ENCODE data around the gene ERBB2.

Gene ERBB2

DNA sequence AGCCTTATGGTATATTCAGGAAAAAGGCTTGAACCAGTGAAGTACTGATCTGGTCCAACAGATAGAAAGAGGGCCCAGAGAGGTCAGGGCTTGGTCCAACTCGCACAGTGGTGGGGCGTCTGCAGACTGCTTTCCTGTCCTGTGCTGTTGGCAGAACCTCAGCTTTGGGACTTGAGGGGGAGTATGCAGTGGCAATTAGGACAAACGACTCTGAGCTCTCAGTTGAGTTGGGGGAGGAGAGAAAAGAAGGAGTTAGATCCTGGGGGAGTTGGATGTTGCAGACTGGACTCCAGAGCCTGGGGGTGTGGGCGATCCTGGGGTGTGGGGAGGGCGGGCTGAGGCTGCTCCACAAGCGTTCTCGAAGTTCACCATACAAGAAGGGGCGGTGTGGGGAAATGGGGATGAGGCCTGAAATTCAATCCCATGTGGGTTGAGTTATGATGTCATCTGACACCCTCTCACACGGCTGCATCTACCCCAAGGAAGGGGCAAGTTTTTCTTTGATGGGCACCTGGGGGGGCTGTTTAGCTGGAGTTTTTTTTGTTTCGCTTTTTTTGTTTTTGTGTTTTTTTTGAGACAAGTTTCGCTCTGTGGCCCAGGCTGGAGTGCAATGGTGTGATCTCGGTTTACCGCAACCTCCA, 52.5 kb downstream of the ERBB2 start:
- in situ Hi-C loops (cut with HindIII; ENCODE audit: low pct_ligation_motif_present, low sequenced_read_pairs), result no loop called here
- Histone ChIP-seq H3K36me3 (replicated peaks) (no peaks in the 10 kb centered on the region), H3K27me3 (replicated peaks) (no peaks in the 10 kb centered on the region), H3K4me3 (ENCODE audit: low read depth, low read length) (no peak overlapping the region), H3K27ac (no peak overlapping the region)
- no peak for DNase-seq
- TF ChIP-seq, protein P1, sequence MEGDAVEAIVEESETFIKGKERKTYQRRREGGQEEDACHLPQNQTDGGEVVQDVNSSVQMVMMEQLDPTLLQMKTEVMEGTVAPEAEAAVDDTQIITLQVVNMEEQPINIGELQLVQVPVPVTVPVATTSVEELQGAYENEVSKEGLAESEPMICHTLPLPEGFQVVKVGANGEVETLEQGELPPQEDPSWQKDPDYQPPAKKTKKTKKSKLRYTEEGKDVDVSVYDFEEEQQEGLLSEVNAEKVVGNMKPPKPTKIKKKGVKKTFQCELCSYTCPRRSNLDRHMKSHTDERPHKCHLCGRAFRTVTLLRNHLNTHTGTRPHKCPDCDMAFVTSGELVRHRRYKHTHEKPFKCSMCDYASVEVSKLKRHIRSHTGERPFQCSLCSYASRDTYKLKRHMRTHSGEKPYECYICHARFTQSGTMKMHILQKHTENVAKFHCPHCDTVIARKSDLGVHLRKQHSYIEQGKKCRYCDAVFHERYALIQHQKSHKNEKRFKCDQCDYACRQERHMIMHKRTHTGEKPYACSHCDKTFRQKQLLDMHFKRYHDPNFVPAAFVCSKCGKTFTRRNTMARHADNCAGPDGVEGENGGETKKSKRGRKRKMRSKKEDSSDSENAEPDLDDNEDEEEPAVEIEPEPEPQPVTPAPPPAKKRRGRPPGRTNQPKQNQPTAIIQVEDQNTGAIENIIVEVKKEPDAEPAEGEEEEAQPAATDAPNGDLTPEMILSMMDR (IDR thresholded peaks at IDR 0.05; ENCODE audit: low read depth, low read length, missing control alignments), result no peak

DNA sequence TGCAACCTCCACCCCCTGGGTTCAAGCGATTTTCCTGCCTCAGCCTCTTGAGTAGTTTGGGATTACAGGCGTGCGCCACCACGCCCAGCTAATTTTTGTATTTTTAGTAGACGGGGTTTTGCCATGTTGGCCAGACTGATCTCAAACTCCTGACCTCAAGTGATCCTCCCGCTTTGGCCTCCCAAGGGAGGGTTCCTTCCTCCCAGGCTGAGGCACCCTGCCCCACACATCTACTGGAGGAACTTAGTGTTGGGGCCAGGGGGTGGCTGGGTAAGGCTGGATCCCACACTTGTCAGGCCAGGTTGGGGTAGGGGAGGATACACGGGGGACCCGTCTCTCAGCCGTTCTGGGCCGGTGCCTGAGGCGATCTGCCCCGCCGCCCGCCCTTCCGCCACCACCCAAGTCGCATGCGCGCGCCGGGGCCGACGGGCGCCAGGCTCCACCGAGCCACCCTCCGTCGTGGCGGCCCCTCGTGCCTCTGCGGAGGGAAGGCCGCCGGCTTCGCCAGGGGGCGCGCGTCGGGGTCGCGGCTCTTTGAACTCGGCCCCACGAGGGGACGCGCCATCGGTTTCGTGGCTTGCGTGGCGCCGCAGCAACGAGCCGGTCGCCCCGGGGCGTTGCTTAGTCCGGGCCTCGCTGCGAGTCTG, 53.8 kb downstream of the ERBB2 start:
- in situ Hi-C loops (cut with HindIII; ENCODE audit: low pct_ligation_motif_present, low sequenced_read_pairs), result no loop called here
- no peak for DNase-seq
- Histone ChIP-seq H3K4me3 (ENCODE audit: low read depth, low read length) (peak overlapping the region; percentile 66), H3K27ac (no peak overlapping the region), H3K36me3 (replicated peaks) (no peaks in the 10 kb centered on the region), H3K27me3 (replicated peaks) (no peaks in the 10 kb centered on the region)
- TF ChIP-seq, protein P1 (IDR thresholded peaks at IDR 0.05; ENCODE audit: low read depth, low read length, missing control alignments), result no peak

DNA sequence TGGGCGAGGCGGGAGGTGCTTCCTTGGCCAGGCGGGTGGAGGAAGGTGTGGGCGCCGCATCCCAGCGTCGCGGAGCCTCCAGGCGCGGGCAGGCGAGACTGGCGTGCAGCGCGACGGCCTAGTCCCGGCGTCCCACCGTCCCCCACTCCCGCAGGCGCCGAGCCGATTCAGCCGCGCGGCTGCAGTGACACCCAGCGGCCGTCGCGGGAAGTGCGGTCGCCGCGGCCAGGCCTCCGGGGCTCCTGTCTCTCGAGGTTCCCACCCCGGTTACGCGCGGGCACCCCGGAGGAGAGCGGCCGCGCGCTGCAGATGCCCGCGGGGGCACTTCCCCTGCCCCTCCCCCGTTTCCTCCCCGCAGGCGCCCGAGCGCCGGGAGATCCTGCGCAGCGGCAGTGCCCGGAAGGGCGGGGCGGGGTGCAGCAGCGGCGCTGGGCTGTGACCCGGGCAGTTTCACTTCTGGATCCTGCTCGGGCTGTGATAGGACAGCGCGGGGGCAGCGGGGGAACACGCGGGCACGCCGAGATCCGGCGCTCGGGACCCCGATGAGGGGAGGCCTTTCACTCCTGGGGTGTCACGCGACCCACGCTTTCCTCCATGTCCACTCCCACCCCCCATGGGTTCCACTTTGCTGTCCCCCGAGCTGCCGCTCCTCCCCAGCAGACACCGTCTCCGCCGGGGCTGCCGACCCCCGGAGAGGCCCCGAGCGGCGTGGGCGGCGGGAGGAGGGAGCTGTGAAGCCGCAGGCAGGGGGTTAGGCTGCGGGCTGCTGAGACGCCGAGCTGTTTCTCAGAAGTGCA, 54.5 kb downstream of the ERBB2 start:
- in situ Hi-C loops (cut with HindIII; ENCODE audit: low pct_ligation_motif_present, low sequenced_read_pairs), result no loop called here
- DNase-seq, result peak; percentile 61
- Histone ChIP-seq H3K4me3 (ENCODE audit: low read depth, low read length) (peak overlapping the region; percentile 66), H3K27me3 (replicated peaks) (no peaks in the 10 kb centered on the region), H3K36me3 (replicated peaks) (no peaks in the 10 kb centered on the region), H3K27ac (peak overlapping the region; percentile 14)
- TF ChIP-seq, protein P1 (IDR thresholded peaks at IDR 0.05; ENCODE audit: low read depth, low read length, missing control alignments), result peak; percentile 62

DNA sequence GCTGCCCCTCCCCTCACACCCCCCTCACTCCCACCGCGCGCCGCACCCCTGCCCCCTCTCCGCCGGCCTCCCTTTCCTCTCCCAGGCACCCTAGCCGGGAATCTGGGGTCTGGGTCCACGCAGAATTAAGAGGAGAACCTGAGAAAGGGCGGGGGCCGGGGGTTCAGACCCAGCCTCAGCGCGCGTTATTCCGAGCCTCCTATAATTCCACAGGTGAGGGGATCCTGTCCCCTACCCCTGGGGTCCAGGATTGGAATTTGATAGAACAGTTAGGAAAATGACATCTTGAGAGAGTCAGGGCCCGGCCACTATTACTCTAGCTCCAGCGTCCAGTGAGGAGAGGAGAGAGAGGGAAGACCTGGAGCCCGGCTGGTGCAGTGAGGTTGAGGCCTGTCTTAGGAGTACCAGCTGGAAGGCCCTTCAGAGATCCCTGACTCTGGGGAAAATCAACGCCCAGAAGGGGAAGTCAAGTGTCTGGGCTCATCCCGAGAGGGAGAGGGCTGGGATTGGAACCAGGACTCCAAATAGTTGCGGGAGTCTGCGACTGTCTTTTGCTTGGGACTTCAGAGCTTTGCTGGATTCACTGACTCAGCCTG, 55.2 kb downstream of the ERBB2 start:
- DNase-seq, result no peak
- no peaks in the 10 kb centered on the region for H3K27me3 ChIP-seq (replicated peaks)
- H3K36me3 ChIP-seq (replicated peaks), result no peaks in the 10 kb centered on the region
- TF ChIP-seq, protein P1 (IDR thresholded peaks at IDR 0.05; ENCODE audit: low read depth, low read length, missing control alignments), result no peak
- in situ Hi-C loops (cut with HindIII; ENCODE audit: low pct_ligation_motif_present, low sequenced_read_pairs), result no loop called here
- H3K27ac ChIP-seq, result no peak overlapping the region
- peak overlapping the region; percentile 66 for H3K4me3 ChIP-seq (ENCODE audit: low read depth, low read length)

DNA sequence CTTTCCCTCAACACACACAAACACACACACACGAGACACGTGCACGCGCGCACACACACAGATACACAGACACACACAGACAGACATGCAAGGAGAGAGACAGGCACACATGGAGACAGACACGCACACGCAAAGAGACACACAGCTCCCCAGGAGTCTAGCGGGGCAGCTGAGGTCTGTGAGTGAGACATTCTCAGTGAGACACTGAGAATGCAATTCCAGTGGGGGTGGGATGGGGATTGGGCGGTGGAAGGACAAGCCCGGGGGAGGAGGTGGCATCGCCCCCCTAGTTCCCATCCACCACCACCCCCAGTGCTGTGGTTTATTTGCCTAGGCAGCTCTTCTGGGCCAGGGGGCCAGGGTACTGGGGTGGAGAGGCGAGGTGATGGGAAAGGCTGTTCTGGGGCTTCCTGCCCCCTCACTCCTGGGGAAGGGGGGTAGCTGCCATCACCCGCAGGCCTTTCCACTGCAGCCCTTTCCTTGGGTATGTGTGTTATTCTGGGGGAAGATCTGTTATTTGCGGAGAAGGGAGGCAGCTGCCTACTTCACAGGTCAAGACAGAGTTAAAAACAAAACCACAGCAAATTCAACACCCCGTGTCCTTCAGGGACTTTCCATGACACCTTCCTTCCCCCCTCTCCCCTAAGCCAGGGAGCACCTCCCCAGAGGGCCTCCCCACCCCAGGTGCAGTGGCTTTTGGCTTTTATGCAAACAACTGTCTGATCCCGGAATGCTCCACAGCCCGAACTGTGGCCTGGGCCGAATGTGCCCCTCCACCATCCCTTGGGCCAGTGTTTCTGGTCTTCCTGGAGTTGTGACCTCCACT, 55.9 kb downstream of the ERBB2 start:
- H3K4me3 ChIP-seq (ENCODE audit: low read depth, low read length), result no peak overlapping the region
- H3K36me3 ChIP-seq (replicated peaks), result no peaks in the 10 kb centered on the region
- H3K27ac ChIP-seq, result no peak overlapping the region
- H3K27me3 ChIP-seq (replicated peaks), result no peaks in the 10 kb centered on the region
- in situ Hi-C loops (cut with HindIII; ENCODE audit: low pct_ligation_motif_present, low sequenced_read_pairs), result no loop called here
- DNase-seq, result no peak
- TF ChIP-seq, protein P1 (IDR thresholded peaks at IDR 0.05; ENCODE audit: low read depth, low read length, missing control alignments), result no peak
